ENCODE measurements around the gene AP5S1.
"Not testable (repeated sequence)": the region's sequence is repeated elsewhere in the genome, so short reads cannot be mapped to it uniquely, and the experiment has no call there.

AP5S1 gene

GRCh38 chr20:3812975-3813847, 7.1 kb upstream of the AP5S1 start:
- no peak for DNase-seq (ENCODE audit: low spot score)

- DNase-seq (ENCODE audit: low spot score), result no peak
Observed at GRCh38 chr20:3813848-3814581, 6.3 kb upstream of the AP5S1 start.

GRCh38 chr20:3814928-3815495, 5.3 kb upstream of the AP5S1 start:
- no peak for DNase-seq (ENCODE audit: low spot score)

GRCh38 chr20:3815703-3816315, 4.5 kb upstream of the AP5S1 start:
- DNase-seq (ENCODE audit: low spot score), result no peak

- DNase-seq (ENCODE audit: low spot score), result peak; percentile 90
Observed at GRCh38 chr20:3818155-3819151, 1.9 kb upstream of the AP5S1 start.

GRCh38 chr20:3819411-3820047, 818 bp upstream of the AP5S1 start:
- no peak for DNase-seq (ENCODE audit: low spot score)

GRCh38 chr20:3820901-3821727, 767 bp downstream of the AP5S1 start:
- DNase-seq (ENCODE audit: low spot score), result no peak

GRCh38 chr20:3821996-3822395, 1.6 kb downstream of the AP5S1 start:
- DNase-seq (ENCODE audit: low spot score), result no peak

- DNase-seq (ENCODE audit: low spot score), result no peak
Observed at GRCh38 chr20:3823881-3824280, 3.5 kb downstream of the AP5S1 start.

- DNase-seq (ENCODE audit: low spot score), result no peak
Observed at GRCh38 chr20:3825526-3825925, 5.2 kb downstream of the AP5S1 start.

GRCh38 chr20:3826420-3826819, 6.1 kb downstream of the AP5S1 start:
- DNase-seq (ENCODE audit: low spot score), result no peak

GRCh38 chr20:3828798-3829197, 8.5 kb downstream of the AP5S1 start:
- DNase-seq (ENCODE audit: low spot score), result no peak

GRCh38 chr20:3829891-3830290, 9.5 kb downstream of the AP5S1 start:
- not testable (repeated sequence) for DNase-seq (ENCODE audit: low spot score)

- DNase-seq (ENCODE audit: low spot score), result no peak
Observed at GRCh38 chr20:3836132-3836531, 15.8 kb downstream of the AP5S1 start.

- DNase-seq (ENCODE audit: low spot score), result no peak
Observed at GRCh38 chr20:3839328-3839727, 19.0 kb downstream of the AP5S1 start.

- DNase-seq (ENCODE audit: low spot score), result not testable (repeated sequence)
Observed at GRCh38 chr20:3840201-3840600, 19.9 kb downstream of the AP5S1 start.

GRCh38 chr20:3842348-3842930, 22.1 kb downstream of the AP5S1 start:
- DNase-seq (ENCODE audit: low spot score), result no peak

- DNase-seq (ENCODE audit: low spot score), result no peak
Observed at GRCh38 chr20:3843490-3843889, 23.1 kb downstream of the AP5S1 start.

GRCh38 chr20:3843990-3844619, 23.8 kb downstream of the AP5S1 start:
- not testable (repeated sequence) for DNase-seq (ENCODE audit: low spot score)
